MM.1S (cell line): Measurements from ENCODE around the gene TSPAN10.

Experiments
- DNase-seq: peaks from one replicate; pipeline ENCODE4 v3.0.0-alpha.2; 2015
- H2AFZ ChIP-seq: fragments of 300-600 bp; sonication (generic); 2 replicates; pipeline ENCODE4 v1.6.0; 2016; ENCODE audit warnings: antibody characterized with exemption, low read length
- H3F3A ChIP-seq: fragments of 300-600 bp; sonication (generic); 2 replicates; pipeline ENCODE4 v1.6.1; 2016; ENCODE audit warnings: mild to moderate bottlenecking, antibody characterized with exemption, low read length, moderate library complexity, mixed read lengths; ENCODE audit not compliant: insufficient read depth
- H3K27ac ChIP-seq: fragments of 300-600 bp; sonication (generic); 2 replicates; pipeline ENCODE4 v1.5.1; 2016; ENCODE audit warnings: mild to moderate bottlenecking, low read length
- H3K27me3 ChIP-seq: fragments of 300-600 bp; sonication (generic); replicated peaks from 2 replicates; pipeline ENCODE4 v1.6.0; 2016; ENCODE audit warnings: low read length; ENCODE audit not compliant: insufficient read depth
- H3K36me3 ChIP-seq: fragments of 300-600 bp; sonication (generic); replicated peaks from 2 replicates; pipeline ENCODE4 v1.6.1; 2016; ENCODE audit warnings: mild to moderate bottlenecking, low read length, mixed read lengths; ENCODE audit not compliant: insufficient read depth
- H3K4me1 ChIP-seq: fragments of 300-600 bp; sonication (generic); 2 replicates; pipeline ENCODE4 v1.6.1; 2016; ENCODE audit warnings: low read length, mixed read lengths
- H3K4me2 ChIP-seq: fragments of 300-600 bp; sonication (generic); 2 replicates; pipeline ENCODE4 v1.6.0; 2016; ENCODE audit warnings: low read depth, low read length
- H3K4me3 ChIP-seq: fragments of 300-600 bp; sonication (generic); 2 replicates; pipeline ENCODE4 v1.5.1; 2016; ENCODE audit warnings: low read length, mixed read lengths
- H3K79me2 ChIP-seq: fragments of 300-600 bp; sonication (generic); 2 replicates; pipeline ENCODE4 v1.6.1; 2016; ENCODE audit warnings: mixed run types, low read length, mixed read lengths
- H3K9ac ChIP-seq: fragments of 300-600 bp; sonication (generic); 2 replicates; pipeline ENCODE4 v1.6.1; 2016; ENCODE audit warnings: low read length, mixed read lengths
- H3K9me2 ChIP-seq: fragments of 300-600 bp; sonication (generic); replicated peaks from 2 replicates; pipeline ENCODE4 v1.6.1; 2016; ENCODE audit warnings: mild to moderate bottlenecking, low read length, mixed read lengths; ENCODE audit not compliant: insufficient read depth
- H3K9me3 ChIP-seq: fragments of 300-600 bp; sonication (generic); replicated peaks from 2 replicates; pipeline ENCODE4 v1.6.1; 2016; ENCODE audit warnings: mild to moderate bottlenecking, low read length, mixed read lengths; ENCODE audit not compliant: insufficient read depth
- H4K20me1 ChIP-seq: fragments of 300-600 bp; sonication (generic); 2 replicates; pipeline ENCODE4 v1.6.1; 2016; ENCODE audit warnings: mild to moderate bottlenecking, low read length, moderate library complexity, mixed read lengths; ENCODE audit not compliant: insufficient read depth
- CTCF ChIP-seq: fragments of 300-600 bp; sonication (generic); IDR thresholded peaks from 2 replicates; pipeline ENCODE4 v1.5.1; 2016; ENCODE audit warnings: antibody characterized with exemption, low read length, mixed read lengths
- EZH2 ChIP-seq: fragments of 300-600 bp; sonication (generic); optimal IDR thresholded peaks from 2 replicates; pipeline ENCODE3; 2017; ENCODE audit warnings: low read depth, mild to moderate bottlenecking, antibody characterized with exemption, low read length, mixed read lengths
- EZH2phosphoT487 ChIP-seq: fragments of 300-600 bp; sonication (generic); IDR thresholded peaks from 2 replicates; pipeline ENCODE4 v1.6.1; 2018; ENCODE audit warnings: antibody characterized with exemption, low read length

The TSPAN10 gene

GRCh38 chr17:81593105-81593871 lies 43.7 kb upstream of the TSPAN10 start:
- no peak overlapping the region for H2AFZ ChIP-seq
- no peak overlapping the region for H3K27ac ChIP-seq
- DNase-seq = no peak
- no peaks in the 10 kb centered on the region for H3K27me3 ChIP-seq
- no peak overlapping the region for H3K4me2 ChIP-seq
- peaks cover 5% of the 10 kb centered on the region; the same call in 1 of the 2 replicates for H3F3A ChIP-seq
- no peak for TF ChIP-seq EZH2
- TF ChIP-seq EZH2phosphoT487 = no peak
- no peak for TF ChIP-seq CTCF
- H3K9me2 ChIP-seq = no peaks in the 10 kb centered on the region
- peaks cover 41% of the 10 kb centered on the region for H3K79me2 ChIP-seq
- H3K9ac ChIP-seq = no peak overlapping the region
- no peaks in the 10 kb centered on the region for H3K9me3 ChIP-seq
- peaks cover 4% of the 10 kb centered on the region for H3K4me1 ChIP-seq
- no peak overlapping the region for H3K4me3 ChIP-seq
- peaks cover 9% of the 10 kb centered on the region for H3K36me3 ChIP-seq
- peaks cover 3% of the 10 kb centered on the region; the same call in 1 of the 2 replicates for H4K20me1 ChIP-seq

GRCh38 chr17:81599719-81600486 lies 37.1 kb upstream of the TSPAN10 start:
- TF ChIP-seq CTCF = no peak
- TF ChIP-seq EZH2phosphoT487 = no peak
- no peak for TF ChIP-seq EZH2
- Histone ChIP-seq H3K9me3 (no peaks in the 10 kb centered on the region), H3K79me2 (peaks cover 55% of the 10 kb centered on the region), H3K27me3 (no peaks in the 10 kb centered on the region), H3K9me2 (no peaks in the 10 kb centered on the region), H3K4me1 (peaks cover 23% of the 10 kb centered on the region), H3K9ac (no peak overlapping the region), H3K36me3 (peaks cover 19% of the 10 kb centered on the region), H2AFZ (no peak overlapping the region), H3F3A (peaks cover 29% of the 10 kb centered on the region), H4K20me1 (peaks cover 3% of the 10 kb centered on the region; the same call in 1 of the 2 replicates), H3K4me2 (no peak overlapping the region), H3K4me3 (no peak overlapping the region), H3K27ac (no peak overlapping the region)
- no peak for DNase-seq

GRCh38 chr17:81601525-81602120 lies 35.4 kb upstream of the TSPAN10 start:
- peaks cover 23% of the 10 kb centered on the region for H3K4me1 ChIP-seq
- DNase-seq = peak; percentile 64
- peaks cover 29% of the 10 kb centered on the region for H3F3A ChIP-seq
- no peaks in the 10 kb centered on the region for H3K9me2 ChIP-seq
- peaks cover 53% of the 10 kb centered on the region for H3K79me2 ChIP-seq
- peaks cover 3% of the 10 kb centered on the region; the same call in 1 of the 2 replicates for H4K20me1 ChIP-seq
- H3K27ac ChIP-seq = no peak overlapping the region
- TF ChIP-seq EZH2phosphoT487 = no peak
- TF ChIP-seq CTCF = peak; percentile 85
- peaks cover 24% of the 10 kb centered on the region for H3K36me3 ChIP-seq
- no peak overlapping the region for H3K9ac ChIP-seq
- H3K27me3 ChIP-seq = no peaks in the 10 kb centered on the region
- H3K4me3 ChIP-seq = no peak overlapping the region
- no peak overlapping the region for H2AFZ ChIP-seq
- no peaks in the 10 kb centered on the region for H3K9me3 ChIP-seq
- no peak overlapping the region for H3K4me2 ChIP-seq
